OCI-LY7 (cell line): ENCODE measurements around the gene SLC12A8.

ENCODE experiments used
- CTCF ChIP-seq: fragments of 200-600 bp; sonication (generic); conservative IDR thresholded peaks from 2 replicates; pipeline ENCODE4 v1.5.1; 2014; ENCODE audit warnings: mild to moderate bottlenecking, antibody characterized with exemption, low read length, moderate library complexity, mixed read lengths
- EZH2phosphoT487 ChIP-seq: fragments of 200-600 bp; sonication (generic); IDR thresholded peaks from 2 replicates; pipeline ENCODE4 v1.6.1; 2018; ENCODE audit warnings: low read depth, borderline replicate concordance, mild to moderate bottlenecking, mixed run types, antibody characterized with exemption, low read length, moderate library complexity, mixed read lengths

GRCh38 chr3:125213364-125213755, 812 bp upstream of the SLC12A8 start:
- TF ChIP-seq CTCF, result no peak
- TF ChIP-seq EZH2phosphoT487, result no peak
